Mammary epithelial cell (primary cell): Measurements from ENCODE around the gene FBXO41.
A peak's percentile ranks its signal among the peaks of the same experiment; 100 is the strongest.

Experiments used
- CTCF ChIP-seq, 2 donors: IDR thresholded peaks in 1 of 2; conservative IDR thresholded peaks in 1 of 2; 2 replicates each; pipeline ENCODE4 v1.5.1; 2011 to 2012; ENCODE audit warnings: inconsistent platforms in 2 of 2, low read length in 2 of 2, mild to moderate bottlenecking in 2 of 2, control low read depth in 1 of 2, low read depth in 1 of 2; ENCODE audit not compliant: insufficient read depth in 1 of 2; ENCODE audit errors: extremely low read depth in 1 of 2
- EZH2 ChIP-seq: IDR thresholded peaks from 2 replicates; pipeline ENCODE4 v1.6.1; 2012; ENCODE audit warnings: low read length, inconsistent platforms, borderline replicate concordance

GRCh38 chr2:73293534-73294171, 9.4 kb upstream of the FBXO41 start, which contains the start of gene EGR4:
- TF ChIP-seq CTCF (conservative IDR thresholded peaks at IDR 0.05 in 1 of 2, IDR thresholded peaks at IDR 0.05 in 1 of 2; ENCODE audit: extremely low read depth in 1 of 2, insufficient read depth in 1 of 2, low read depth in 1 of 2, low read length in 2 of 2), result no peak
- peak; percentile 22 for TF ChIP-seq EZH2
